ENCODE data around the gene TRIM40.

- no peak for TF ChIP-seq POLR2A (IDR thresholded peaks at IDR 0.05; ENCODE audit: low read depth, low read length)
- TF ChIP-seq POLR2AphosphoS5 (IDR thresholded peaks at IDR 0.05; ENCODE audit: low read depth, low read length), result no peak
- TF ChIP-seq TAF1 (IDR thresholded peaks at IDR 0.05; ENCODE audit: borderline replicate concordance, low read depth, low read length), result no peak
Observed at GRCh38 chr6:30100585-30101443, 35.1 kb upstream of the TRIM40 start.

Data from GM12892 (cell line).